Heart left ventricle (tissue), 16 donors: ENCODE data around the gene ANKRD37. TPM values are rescaled to one million over a fixed set of nuclear protein-coding genes. Genes with fewer than 3 reads are reported as not detected.
A peak's percentile ranks its signal among the peaks of the same experiment; 100 is the strongest.

Experiments used
- ATAC-seq, 4 donors: fragments of 200-7000 bp; cut with Tn5 transposase; one replicate each; pipeline ENCODE4 v1.9.1; 2020 to 2022; ENCODE audit warnings: moderate library complexity in 4 of 4, mild to moderate bottlenecking in 3 of 4, moderate number of reproducible peaks in 1 of 4
- DNase-seq, 5 donors: peaks; one replicate each; pipeline ENCODE4 v3.0.0-alpha.2; 2020
- H3K27ac ChIP-seq, 12 donors: fragments of 200-600 bp; sonication (generic) in 4 of 12; one replicate each; pipeline versions ENCODE4 v1.5.0 to v1.8.0; 2016 to 2022; ENCODE audit warnings: mild to moderate bottlenecking in 2 of 12
- H3K27me3 ChIP-seq, 9 donors: fragments of 200-600 bp; sonication (generic) in 2 of 9; one replicate each; pipeline versions ENCODE4 v1.5.1 to v1.8.0; 2016 to 2022; ENCODE audit warnings: mild to moderate bottlenecking in 3 of 9
- H3K36me3 ChIP-seq, 9 donors: fragments of 200-600 bp; sonication (generic) in 2 of 9; one replicate each; pipeline versions ENCODE4 v1.5.0 to v1.8.0; 2018 to 2022; ENCODE audit warnings: mild to moderate bottlenecking in 2 of 9
- H3K4me1 ChIP-seq, 12 donors: fragments of 200-600 bp; sonication (generic) in 4 of 12; one replicate each; pipeline versions ENCODE4 v1.5.0 to v1.8.0; 2016 to 2022; ENCODE audit warnings: mild to moderate bottlenecking in 3 of 12
- H3K4me3 ChIP-seq, 12 donors: fragments of 200-600 bp; sonication (generic) in 4 of 12; one replicate each; pipeline versions ENCODE4 v1.5.0 to v1.8.0; 2017 to 2022; ENCODE audit warnings: mild to moderate bottlenecking in 9 of 12, moderate library complexity in 4 of 12
- H3K9me3 ChIP-seq, 12 donors: fragments of 200-600 bp; sonication (generic) in 4 of 12; one replicate each; pipeline versions ENCODE4 v1.5.0 to v1.8.0; 2016 to 2022; ENCODE audit warnings: mild to moderate bottlenecking in 1 of 12
- CTCF ChIP-seq, 12 donors: fragments of 200-600 bp; sonication (generic) in 4 of 12; IDR thresholded peaks; one replicate each; pipeline versions ENCODE4 v1.5.0 to v1.8.0; 2018 to 2022; ENCODE audit warnings: antibody characterized with exemption in 12 of 12, mild to moderate bottlenecking in 5 of 12
- POLR2A ChIP-seq, 2 donors: fragments of 450-650 bp; IDR thresholded peaks; one replicate each; pipeline ENCODE4 v1.6.1; 2017; ENCODE audit warnings: antibody characterized with exemption in 2 of 2, mild to moderate bottlenecking in 2 of 2, moderate library complexity in 2 of 2
- WGBS, 4 donors: extraction: QIAGEN DNeasy Blood & Tissue Kit in 2 of 4; methylation state at CpG; one replicate each; pipeline versions ENCODE4 v1.1.5 to v1.1.7; 2013 to 2018; 5-methylcytosine and 5-hydroxymethylcytosine counted together
- intact Hi-C, 10 donors: fragments of 100-400 bp; cut with DNase I; formaldehyde crosslinking; loops; one replicate each; pipeline versions ENCODE4 v1.11.1 to v1.14.2; 2022
- polyA plus RNA-seq, 2 donors: library from polyadenylated mRNA; stranded (reverse); fragments of 200-250 nt; gene quantifications; one replicate each; pipeline ENCODE4 v1.2.3, GENCODE V29; 2013
- total RNA-seq, 9 donors: library from RNA; depleted of rRNA in 2 of 9; stranded (reverse); fragments of >200 nt in 2 of 9; fragmentation: NEBNext Ultra II Directional in 3 of 9; extraction: Animal tissue kit (Norgen Biotek cat#: 25700) in 3 of 9; gene quantifications; one replicate each; pipeline versions ENCODE4 v1.1.0 to v1.2.4, GENCODE V29; 2016 to 2023
- donor health status: ischemic (EF 13 %, LVEDD 7.1; RV severe dilation, severe dysfunction).
- donor health status: healthy with polysubstance abuse.
- donor health status: DM: no; HTN: yes; CAD: no.
- donor health status: DM: no; HTN: no; CAD: no.
- donor health status: ischemic (EF 25% LVEDD 6.9; RV normal size, moderate dysfunction).
- donor health status: ischemic (EF 25% LVEDD 5.7; RV mildly dilated, moderate dysfunction).
- donor health status: healthy.
- donor health status: DM: yes; HTN: yes; CAD: no.
- donor health status: ischemic (EF 35%, LVEDD 5.7; RV mildly dilated, moderate dysfunction).
- donor health status: nonischemic (EF 11% LVEDD 7.7; RV severe dilation, severe dysfunction).
- donor health status: DM: yes; HTN: yes; CAD: no.
- donor health status: PGD.
- donor health status: ischemic (EF 29% LVEDD 5.4; RV normal size, mild dysfunction).
- donor health status: nonischemic (EF 23%, LVEDD 6.1; RV moderate dilation, normal function).

Gene ANKRD37
- total and polyA plus RNA-seq, 11 donors, result 8.4 to 30.6 (median 12.2) TPM

- WGBS, 4 donors, result 14 to 17% (median 15%) methylated on average over 13 of the region's 13 CpGs
- TF ChIP-seq POLR2A (IDR thresholded peaks at IDR 0.05) (no peak), CTCF (IDR thresholded peaks at IDR 0.05) (no peak)
- intact Hi-C loops, result loop anchor here in 7 of 10 donors (1.0 to 10.0 kb wide), 6 partner anchors 28 to 172 kb away; partner anchors contain the start of genes ANKRD37 (in 4 of the 7) and CCDC110 (in 1 of the 7)
These were observed 28.4 kb downstream of the ANKRD37 start for GRCh38 chr4:185424905-185425646.

GRCh38 chr4:185425647-185426352 lies 29.2 kb downstream of the ANKRD37 start, which contains the start of gene UFSP2:
Gene UFSP2 (minus strand): TSS chr4:185425964. CDS start chr4:185425868, 96 bp downstream.
- Histone ChIP-seq H3K4me3 (peak within 1 kb of the TSS; percentile 73 to 96 (median 80)), H3K4me1 (peaks cover 0 to 41% (median 28%) of the 10 kb centered on the region in 12 donors), H3K9me3 (no peaks in the 10 kb centered on the region), H3K27me3 (no peaks in the 10 kb centered on the region), H3K27ac (peak within 1 kb of the TSS; percentile 84 to 99 (median 96)), H3K36me3 (peaks cover 0 to 16% (median 11%) of the 10 kb centered on the region in 9 donors)
- TF ChIP-seq CTCF (IDR thresholded peaks at IDR 0.05) (no peak), POLR2A (IDR thresholded peaks at IDR 0.05) (peak in 1 of 2 donors; percentile 82)
- DNase-seq, result peak; percentile 89 to 94 (median 90)
- WGBS, 4 donors, result 0 to 1% (median 0%) methylated on average over 49 to 66 of the region's 66 CpGs
- intact Hi-C loops, result loop anchor here in 7 of 10 donors (1.0 to 10.0 kb wide), 7 partner anchors 29 to 172 kb away; partner anchors contain the start of genes ANKRD37 (in 4 of the 7) and CCDC110 (in 1 of the 7)
- ATAC-seq, result peak; percentile 96 to 98 (median 97)

More at GRCh38 chr4:185424905-185425646, 28.4 kb downstream of the ANKRD37 start:
- H3K4me3 ChIP-seq, result peak overlapping the region; percentile 73 to 96 (median 80)
- peak; percentile 9 to 44 (median 42) for ATAC-seq
- no peaks in the 10 kb centered on the region for H3K27me3 ChIP-seq
- peak overlapping the region; percentile 84 to 99 (median 96) for H3K27ac ChIP-seq
- no peaks in the 10 kb centered on the region for H3K9me3 ChIP-seq
- peaks cover 0 to 23% (median 13%) of the 10 kb centered on the region in 9 donors for H3K36me3 ChIP-seq
- no peak for DNase-seq
- H3K4me1 ChIP-seq, result peaks cover 0 to 44% (median 28%) of the 10 kb centered on the region in 12 donors

GRCh38 chr4:185426960-185427688 lies 30.5 kb downstream of the ANKRD37 start:
- 90 to 92% (median 92%) methylated on average over 22 of the region's 22 CpGs for WGBS, 4 donors
- peaks cover 0 to 2% (median 0%) of the 10 kb centered on the region in 9 donors for H3K36me3 ChIP-seq
- no peak overlapping the region for H3K27ac ChIP-seq
- no peak overlapping the region for H3K4me3 ChIP-seq
- H3K4me1 ChIP-seq, result peaks cover 0 to 32% (median 25%) of the 10 kb centered on the region in 12 donors
- no peak for ATAC-seq
- intact Hi-C loops, result loop anchor here in 6 of 10 donors (2.0 to 10.0 kb wide), 5 partner anchors 40 to 170 kb away; partner anchors contain the start of gene CCDC110 (in 1 of the 6)
- TF ChIP-seq CTCF (IDR thresholded peaks at IDR 0.05) (no peak), POLR2A (IDR thresholded peaks at IDR 0.05) (no peak)
- no peak for DNase-seq
- no peaks in the 10 kb centered on the region for H3K9me3 ChIP-seq
- H3K27me3 ChIP-seq, result no peaks in the 10 kb centered on the region
